HCT116 (cell line): ENCODE measurements around the gene STAT6. TPM values are rescaled to one million over a fixed set of nuclear protein-coding genes. Genes with fewer than 3 reads are reported as not detected.

ENCODE experiments used
- ATAC-seq: fragments of 200-7000 bp; cut with Tn5 transposase; 2 replicates; pipeline ENCODE4 v1.9.1; 2020; ENCODE audit warnings: mild to moderate bottlenecking, moderate library complexity
- BruUV-seq: library from RNA; stranded (reverse); fragments of 400-500 nt; replicated peaks from 2 replicates; lab custom pipeline; 2021; lab: Mats Ljungman, UMichigan
- CTCF ChIA-PET: fragments of 300-600 bp; sonication (Branson Sonifier 250); formaldehyde crosslinking; loops from one replicate; lab custom pipeline; 2021; ENCODE audit warnings: antibody characterized with exemption; lab: Charles Lee
- POLR2A ChIA-PET: fragments of 300-600, 350-600 bp; sonication (Branson Sonifier 250); formaldehyde crosslinking; loops from one replicate; lab custom pipeline; 2021; ENCODE audit warnings: antibody characterized with exemption; lab: Charles Lee
- RAD21 ChIA-PET, 2 experiments: fragments of 300-600 bp; sonication (Branson Sonifier 250); formaldehyde crosslinking; loops; one replicate each; lab custom pipeline; 2023; ENCODE audit warnings: low total read pairs in 2 of 2; ENCODE audit not compliant: uncharacterized antibody in 2 of 2, unreplicated experiment in 2 of 2, low non-redundant PET in 1 of 2; lab: Charles Lee
- DNase-seq: peaks from one replicate; pipeline ENCODE4 v3.0.0-alpha.2; 2010; ENCODE audit warnings: low read depth, low spot score
- H2AFZ ChIP-seq: fragments of 200-600 bp; shearing (Covaris generic), sonication (generic); 2 replicates; pipeline ENCODE4 v1.6.1; 2017; ENCODE audit warnings: low read depth, mixed run types, mixed read lengths, antibody characterized with exemption, low read length; ENCODE audit not compliant: poor library complexity, severe bottlenecking
- H3K27ac ChIP-seq: 2 replicates; pipeline ENCODE4 v1.5.1; 2012; ENCODE audit warnings: low read depth, low read length
- H3K27me3 ChIP-seq: fragments of 200-600 bp; sonication (generic); 2 replicates; pipeline ENCODE4 v1.6.1; 2016; ENCODE audit warnings: mixed run types, low read length, mixed read lengths; ENCODE audit not compliant: insufficient read depth
- H3K36me3 ChIP-seq, 2 experiments: fragments of 200-500 bp in 1 of 2; fragments of 200-600 bp in 1 of 2; sonication (Bioruptor generic) in 1 of 2; sonication (generic) in 1 of 2; 2 replicates each; pipeline versions ENCODE4 v1.5.1 to v1.6.1; 2014 to 2016; ENCODE audit warnings: low read length in 2 of 2, inconsistent platforms in 1 of 2, mixed read lengths in 1 of 2, mixed run types in 1 of 2; ENCODE audit not compliant: insufficient read depth in 2 of 2, control insufficient read depth in 1 of 2
- H3K4me1 ChIP-seq, 2 experiments: fragments of 200-600 bp in 1 of 2; sonication (generic) in 1 of 2; 2 replicates each; pipeline versions ENCODE4 v1.5.1 to v1.6.1; 2012 to 2017; ENCODE audit warnings: low read length in 2 of 2, inconsistent platforms in 1 of 2, mild to moderate bottlenecking in 1 of 2, mixed read lengths in 1 of 2, mixed run types in 1 of 2, moderate library complexity in 1 of 2; ENCODE audit not compliant: insufficient read depth in 2 of 2, control insufficient read depth in 1 of 2
- H3K4me2 ChIP-seq: fragments of 200-600 bp; sonication (generic); 2 replicates; pipeline ENCODE4 v1.6.1; 2017; ENCODE audit warnings: mixed run types, low read length, mixed read lengths
- H3K4me3 ChIP-seq, 2 experiments: fragments of 200-600 bp in 1 of 2; sonication (generic) in 1 of 2; replicated peaks in 1 of 2; 2 replicates each; pipeline ENCODE4 v1.5.1; 2011 to 2016; ENCODE audit warnings: low read length in 2 of 2, control low read depth in 1 of 2, low read depth in 1 of 2, mild to moderate bottlenecking in 1 of 2, mixed read lengths in 1 of 2, mixed run types in 1 of 2
- H3K79me2 ChIP-seq: fragments of 200-600 bp; sonication (generic); 2 replicates; pipeline ENCODE4 v1.6.1; 2017; ENCODE audit warnings: mild to moderate bottlenecking, mixed run types, low read length, moderate library complexity, mixed read lengths; ENCODE audit not compliant: insufficient read depth
- H3K9ac ChIP-seq: fragments of 200-600 bp; sonication (generic); 2 replicates; pipeline ENCODE4 v1.6.1; 2016; ENCODE audit warnings: low read length, mixed read lengths
- H3K9me2 ChIP-seq: fragments of 200-600 bp; sonication (generic), shearing (Covaris generic); 2 replicates; pipeline ENCODE4 v1.6.1; 2017; ENCODE audit warnings: mixed run types, mild to moderate bottlenecking, moderate library complexity; ENCODE audit not compliant: insufficient read depth
- H3K9me3 ChIP-seq, 2 experiments: fragments of 200-500 bp in 1 of 2; fragments of 200-600 bp in 1 of 2; sonication (Bioruptor generic) in 1 of 2; sonication (generic) in 1 of 2; 2 replicates each; pipeline ENCODE4 v1.6.1; 2014 to 2017; ENCODE audit warnings: low read length in 2 of 2, mixed read lengths in 2 of 2, inconsistent platforms in 1 of 2, low read depth in 1 of 2, mild to moderate bottlenecking in 1 of 2, mixed run types in 1 of 2, moderate library complexity in 1 of 2; ENCODE audit not compliant: control insufficient read depth in 1 of 2, insufficient read depth in 1 of 2
- H4K20me1 ChIP-seq: fragments of 200-600 bp; sonication (generic), shearing (Covaris generic); 2 replicates; pipeline ENCODE4 v1.6.1; 2017; ENCODE audit warnings: mixed run types, mild to moderate bottlenecking, moderate library complexity; ENCODE audit not compliant: insufficient read depth
- POLR2A ChIP-seq: IDR thresholded peaks from 2 replicates; pipeline ENCODE4 v1.7.0; 2011; ENCODE audit warnings: borderline replicate concordance; ENCODE audit not compliant: insufficient read depth, insufficient read length; ENCODE audit errors: extremely low read depth
- POLR2AphosphoS5 ChIP-seq: IDR thresholded peaks from 2 replicates; pipeline ENCODE4 v1.6.1; 2011; ENCODE audit warnings: mild to moderate bottlenecking, low read depth, low read length, moderate library complexity
- RAD21 ChIP-seq: IDR thresholded peaks from 2 replicates; pipeline ENCODE4 v1.6.1; 2012; ENCODE audit warnings: low read depth, mild to moderate bottlenecking
- ZFX ChIP-seq: fragments of 450-650 bp; IDR thresholded peaks from 2 replicates; pipeline ENCODE4 v1.6.1; 2017
- intact Hi-C: fragments of 100-400 bp; cut with micrococcal nuclease; formaldehyde crosslinking; loops from 2 replicates; pipeline ENCODE4 v1.10.0; 2022
- total RNA-seq: library from RNA; stranded (reverse); gene quantifications from one replicate; pipeline ENCODE4 v1.2.1, GENCODE V29; 2021; ENCODE audit not compliant: unreplicated experiment
- TF ChIP-seq, protein P1 (sequence below): IDR thresholded peaks from 2 replicates; pipeline ENCODE4 v1.6.1; 2011; ENCODE audit warnings: mild to moderate bottlenecking, low read length, moderate library complexity; ENCODE audit not compliant: insufficient replicate concordance; ENCODE audit errors: extremely low read depth
- TF ChIP-seq, protein P2 (sequence below), 3 experiments: fragments of 200-600 bp in 1 of 3; sonication (generic) in 1 of 3; IDR thresholded peaks in 2 of 3; conservative IDR thresholded peaks in 1 of 3; 2 replicates each; pipeline ENCODE4 v1.5.1; 2012 to 2017; ENCODE audit warnings: low read depth in 2 of 3, low read length in 2 of 3, antibody characterized with exemption in 1 of 3, borderline replicate concordance in 1 of 3, control low read depth in 1 of 3, mild to moderate bottlenecking in 1 of 3, mixed read lengths in 1 of 3, mixed run types in 1 of 3, moderate library complexity in 1 of 3; ENCODE audit not compliant: insufficient read depth in 1 of 3
- TF ChIP-seq, protein P3 (sequence below): IDR thresholded peaks from 2 replicates; pipeline ENCODE4 v1.6.1; 2012

The STAT6 gene
- total RNA-seq, 1 experiment from 2014 or later: 78.5 TPM

DNA sequence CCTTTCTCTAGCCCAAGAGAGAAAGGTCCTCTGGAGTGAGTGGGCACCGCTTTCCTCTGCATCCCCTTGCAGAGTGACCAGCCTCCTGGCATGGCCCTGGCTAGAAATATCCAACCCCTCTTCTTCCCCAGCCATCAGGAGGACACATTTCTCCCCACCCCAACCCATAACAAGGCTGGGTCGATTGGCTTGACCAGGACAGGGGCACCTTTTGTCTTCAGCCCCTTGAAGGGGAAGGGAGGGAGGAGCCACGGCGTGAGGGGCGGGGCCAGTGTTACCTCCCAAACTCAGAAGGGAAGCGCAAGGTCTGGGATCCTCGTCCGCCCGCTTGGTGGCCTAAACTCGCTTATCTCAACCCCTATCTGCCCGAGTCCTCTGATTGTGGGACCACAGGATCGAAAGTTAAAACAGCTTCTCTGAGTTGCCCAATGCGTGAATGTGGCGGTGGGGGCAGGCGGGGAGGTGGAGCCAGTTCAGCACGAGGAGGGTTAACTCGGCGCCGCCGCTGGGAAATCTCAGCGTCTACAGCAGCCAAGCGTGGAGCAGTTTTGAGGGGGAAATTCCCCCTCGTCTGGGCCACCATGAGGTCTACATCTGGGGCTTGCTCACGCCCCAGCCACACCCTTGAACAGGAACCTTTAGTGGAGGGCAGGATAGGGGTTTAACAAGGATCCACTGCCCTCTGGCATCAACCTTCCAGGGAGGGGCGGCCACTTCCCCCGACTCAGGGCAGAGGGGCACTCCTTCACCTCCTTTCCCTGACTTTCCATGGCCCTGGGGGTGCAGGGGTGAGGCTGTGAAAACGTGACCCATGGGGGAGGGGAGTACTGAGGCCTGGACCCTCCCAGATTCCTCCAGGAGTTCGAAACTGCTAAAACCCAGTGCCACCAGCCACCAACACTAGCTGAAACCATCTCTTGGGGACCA is 795 bp downstream of the STAT6 start:
- peak overlapping the region; percentile 96 for H3K9ac ChIP-seq
- CTCF ChIA-PET: interaction anchor here (1.1 to 3.9 kb wide), 10 partner anchors 15 to 133 kb away, joined by 3 to 181 read pairs (median 20); partner anchors contain the start of genes LRP1, NAB2, NEMP1 and ZBTB39
- peaks cover 0 to 7% of the 10 kb centered on the region in 2 experiments; a peak in 1 of 4 replicates for H3K36me3 ChIP-seq
- POLR2A ChIA-PET: interaction anchor here (1.3 to 3.3 kb wide), 13 partner anchors 8 to 422 kb away, joined by 3 to 55 read pairs (median 5); partner anchors contain the start of genes LRP1, NAB2, NEMP1 and PTGES3
- TF ChIP-seq POLR2AphosphoS5 (peak; percentile 76), RAD21 (no peak), POLR2A (peak; percentile 42), ZFX (peak; percentile 39; the same call in 1 of the 2 replicates)
- TF ChIP-seq, protein P1, sequence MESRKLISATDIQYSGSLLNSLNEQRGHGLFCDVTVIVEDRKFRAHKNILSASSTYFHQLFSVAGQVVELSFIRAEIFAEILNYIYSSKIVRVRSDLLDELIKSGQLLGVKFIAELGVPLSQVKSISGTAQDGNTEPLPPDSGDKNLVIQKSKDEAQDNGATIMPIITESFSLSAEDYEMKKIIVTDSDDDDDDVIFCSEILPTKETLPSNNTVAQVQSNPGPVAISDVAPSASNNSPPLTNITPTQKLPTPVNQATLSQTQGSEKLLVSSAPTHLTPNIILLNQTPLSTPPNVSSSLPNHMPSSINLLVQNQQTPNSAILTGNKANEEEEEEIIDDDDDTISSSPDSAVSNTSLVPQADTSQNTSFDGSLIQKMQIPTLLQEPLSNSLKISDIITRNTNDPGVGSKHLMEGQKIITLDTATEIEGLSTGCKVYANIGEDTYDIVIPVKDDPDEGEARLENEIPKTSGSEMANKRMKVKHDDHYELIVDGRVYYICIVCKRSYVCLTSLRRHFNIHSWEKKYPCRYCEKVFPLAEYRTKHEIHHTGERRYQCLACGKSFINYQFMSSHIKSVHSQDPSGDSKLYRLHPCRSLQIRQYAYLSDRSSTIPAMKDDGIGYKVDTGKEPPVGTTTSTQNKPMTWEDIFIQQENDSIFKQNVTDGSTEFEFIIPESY: peak; percentile 25
- TF ChIP-seq, protein P2, sequence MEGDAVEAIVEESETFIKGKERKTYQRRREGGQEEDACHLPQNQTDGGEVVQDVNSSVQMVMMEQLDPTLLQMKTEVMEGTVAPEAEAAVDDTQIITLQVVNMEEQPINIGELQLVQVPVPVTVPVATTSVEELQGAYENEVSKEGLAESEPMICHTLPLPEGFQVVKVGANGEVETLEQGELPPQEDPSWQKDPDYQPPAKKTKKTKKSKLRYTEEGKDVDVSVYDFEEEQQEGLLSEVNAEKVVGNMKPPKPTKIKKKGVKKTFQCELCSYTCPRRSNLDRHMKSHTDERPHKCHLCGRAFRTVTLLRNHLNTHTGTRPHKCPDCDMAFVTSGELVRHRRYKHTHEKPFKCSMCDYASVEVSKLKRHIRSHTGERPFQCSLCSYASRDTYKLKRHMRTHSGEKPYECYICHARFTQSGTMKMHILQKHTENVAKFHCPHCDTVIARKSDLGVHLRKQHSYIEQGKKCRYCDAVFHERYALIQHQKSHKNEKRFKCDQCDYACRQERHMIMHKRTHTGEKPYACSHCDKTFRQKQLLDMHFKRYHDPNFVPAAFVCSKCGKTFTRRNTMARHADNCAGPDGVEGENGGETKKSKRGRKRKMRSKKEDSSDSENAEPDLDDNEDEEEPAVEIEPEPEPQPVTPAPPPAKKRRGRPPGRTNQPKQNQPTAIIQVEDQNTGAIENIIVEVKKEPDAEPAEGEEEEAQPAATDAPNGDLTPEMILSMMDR (IDR thresholded peaks at IDR 0.05 in 2 of 3, conservative IDR thresholded peaks at IDR 0.05 in 1 of 3; ENCODE audit: borderline replicate concordance in 1 of 3, insufficient read depth in 1 of 3, low read depth in 2 of 3, low read length in 2 of 3): no peak
- TF ChIP-seq, protein P3, sequence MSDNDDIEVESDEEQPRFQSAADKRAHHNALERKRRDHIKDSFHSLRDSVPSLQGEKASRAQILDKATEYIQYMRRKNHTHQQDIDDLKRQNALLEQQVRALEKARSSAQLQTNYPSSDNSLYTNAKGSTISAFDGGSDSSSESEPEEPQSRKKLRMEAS: no peak
- TF ChIP-seq, all 23 proteins: peak for 4
- H3K9me3 ChIP-seq: no peaks in the 10 kb centered on the region
- no peaks in the 10 kb centered on the region for H4K20me1 ChIP-seq
- no peaks in the 10 kb centered on the region for H3K27me3 ChIP-seq
- DNase-seq (no peak), ATAC-seq (peak; percentile 46)
- BruUV-seq: TSS peak; percentile 92
- intact Hi-C loops: loop anchor here (1.0 kb wide), 1 partner anchor 21 kb away; the partner anchor contains the start of gene NAB2
- H3K4me3 ChIP-seq: peak overlapping the region; percentile 80 to 81
- RAD21 ChIA-PET: interaction anchor here (0.6 to 2.3 kb wide), 6 partner anchors 22 to 63 kb away, joined by 3 to 36 read pairs (median 5); partner anchors contain the start of gene NEMP1 (in 1 of the 2)
- no peak overlapping the region for H2AFZ ChIP-seq
- peak overlapping the region; percentile 92 for H3K4me2 ChIP-seq
- H3K27ac ChIP-seq: peak overlapping the region; percentile 91
- H3K4me1 ChIP-seq: peaks cover 11 to 36% of the 10 kb centered on the region in 2 experiments
- no peaks in the 10 kb centered on the region for H3K9me2 ChIP-seq
- H3K79me2 ChIP-seq: peaks cover 15% of the 10 kb centered on the region
